ENCODE results near the gene JARID2.

JARID2 gene

DNA sequence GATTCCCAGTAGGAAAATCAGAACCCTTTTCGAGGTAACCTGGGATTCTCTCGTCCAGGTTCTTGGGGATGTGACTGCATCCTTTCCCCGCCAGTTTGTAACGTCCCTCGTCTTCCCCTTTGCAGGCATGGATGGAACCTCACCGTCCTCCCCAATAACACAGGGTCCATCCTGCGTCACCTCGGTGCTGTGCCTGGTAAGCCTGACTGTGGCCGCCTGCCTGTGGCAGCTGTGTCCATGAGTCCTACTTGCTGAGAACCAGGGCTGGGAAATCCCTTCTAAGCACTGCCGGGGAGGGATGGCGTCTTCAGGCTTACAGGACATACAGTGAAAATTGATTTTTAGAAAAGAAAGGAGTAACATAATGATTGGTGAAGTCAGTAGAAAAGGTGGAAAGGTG is 261.4 kb downstream of the JARID2 start:
- intact Hi-C loops (cut with DNase I): no loop called here

DNA sequence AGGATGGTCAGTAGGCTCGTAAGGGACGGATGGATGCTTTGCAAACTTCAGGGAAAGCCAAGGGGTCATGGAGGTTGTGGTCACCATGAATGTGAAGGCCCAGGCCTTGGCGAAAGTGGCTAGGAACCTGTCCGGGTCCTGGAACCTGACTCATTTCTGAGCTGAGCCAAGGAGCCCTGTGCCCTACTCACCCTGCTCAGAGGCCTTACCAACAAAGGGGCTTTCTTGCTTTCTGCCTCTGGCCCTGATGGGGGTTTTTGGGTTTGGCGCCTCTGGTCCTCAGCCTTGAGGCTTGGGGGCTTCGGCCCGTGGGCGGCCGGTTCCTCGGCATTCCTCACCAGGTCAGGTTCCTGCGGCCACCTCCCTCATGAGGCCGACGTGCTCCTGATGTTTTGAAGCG is 261.9 kb downstream of the JARID2 start:
- DNase-seq: peak in 6 of 42 donors; percentile 9 to 80 (median 26)
- intact Hi-C loops (cut with DNase I): no loop called here

More for the DNA sequence above, 261.4 kb downstream of the JARID2 start:
- DNase-seq: peak in 4 of 42 donors; percentile 4 to 32 (median 16)

DNA sequence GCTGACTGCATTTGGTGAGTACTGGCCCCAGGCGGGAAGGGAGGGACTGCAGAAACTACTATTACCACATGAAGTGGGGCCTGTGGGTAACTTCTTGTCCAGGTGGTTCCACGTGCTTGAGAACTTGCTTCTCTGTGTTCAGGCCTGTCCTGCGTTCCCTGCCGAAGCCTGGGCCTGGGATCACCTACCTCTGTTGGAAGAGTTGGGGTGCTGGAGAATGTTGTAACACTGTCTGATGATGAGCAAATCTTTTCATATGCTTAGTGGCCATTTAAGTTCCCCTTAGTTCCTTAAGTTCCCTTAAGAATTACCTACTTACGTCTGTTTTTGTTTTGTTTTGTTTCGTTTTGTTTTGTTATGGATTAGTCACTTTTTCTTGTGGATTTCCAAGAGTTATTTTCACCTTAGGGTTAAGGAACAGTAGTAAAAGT is 262.6 kb downstream of the JARID2 start:
- DNase-seq: peak in 3 of 42 donors; percentile 2 to 28 (median 10)
- intact Hi-C loops (cut with DNase I): no loop called here

DNA sequence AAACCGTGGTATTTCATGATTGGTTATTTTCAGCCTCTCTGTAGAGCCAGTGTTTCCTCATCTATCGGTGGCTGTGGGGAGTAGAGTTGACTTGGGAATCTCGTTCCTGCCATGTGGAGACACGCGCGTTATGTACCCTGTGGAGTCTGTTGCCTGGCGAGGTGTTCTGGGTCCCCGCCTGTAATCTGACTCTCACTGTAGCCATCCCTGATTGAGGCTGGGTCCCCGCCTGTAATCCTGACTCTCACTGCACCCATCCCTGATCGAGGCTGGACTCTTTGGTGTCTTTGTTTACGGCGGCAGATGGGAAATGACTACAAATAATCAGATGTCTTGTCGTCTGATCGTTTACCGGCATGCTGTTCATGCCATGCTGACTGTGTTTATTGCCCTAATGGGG is 263.1 kb downstream of the JARID2 start:
- intact Hi-C loops (cut with DNase I): no loop called here
- peak in 3 of 42 donors; percentile 9 to 17 (median 13) for DNase-seq

DNA sequence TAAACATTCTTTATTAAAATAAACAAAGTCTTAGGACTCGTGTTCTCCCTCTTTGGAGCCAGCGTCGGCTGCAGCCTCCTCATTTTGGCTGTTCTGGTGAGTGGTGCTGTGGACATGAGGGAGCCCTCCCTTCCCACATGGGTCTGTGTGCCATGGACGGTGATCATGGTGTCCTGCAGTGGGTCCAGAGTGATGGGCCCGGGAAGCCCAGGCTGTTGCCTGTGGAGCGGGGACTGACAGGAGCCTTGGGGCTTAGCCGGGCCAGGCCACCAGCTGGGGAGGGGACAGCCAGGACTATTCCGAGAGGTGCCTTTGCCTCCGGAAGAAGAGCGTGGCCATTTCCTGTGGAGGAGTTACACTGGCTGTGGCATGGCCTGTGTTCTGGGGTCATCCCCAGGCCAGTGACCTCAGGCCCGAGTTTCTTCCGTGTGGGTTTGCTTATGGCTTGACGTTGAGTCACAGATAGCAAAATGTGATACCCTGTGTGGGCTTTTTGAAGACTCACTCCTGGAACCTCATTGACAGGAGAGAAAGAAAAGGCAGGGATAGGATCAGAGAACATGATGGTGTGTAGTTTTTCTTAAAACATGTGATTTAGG is 263.6 kb downstream of the JARID2 start:
- intact Hi-C loops (cut with DNase I): no loop called here
- peak in 4 of 42 donors; percentile 2 to 14 (median 7) for DNase-seq

DNA sequence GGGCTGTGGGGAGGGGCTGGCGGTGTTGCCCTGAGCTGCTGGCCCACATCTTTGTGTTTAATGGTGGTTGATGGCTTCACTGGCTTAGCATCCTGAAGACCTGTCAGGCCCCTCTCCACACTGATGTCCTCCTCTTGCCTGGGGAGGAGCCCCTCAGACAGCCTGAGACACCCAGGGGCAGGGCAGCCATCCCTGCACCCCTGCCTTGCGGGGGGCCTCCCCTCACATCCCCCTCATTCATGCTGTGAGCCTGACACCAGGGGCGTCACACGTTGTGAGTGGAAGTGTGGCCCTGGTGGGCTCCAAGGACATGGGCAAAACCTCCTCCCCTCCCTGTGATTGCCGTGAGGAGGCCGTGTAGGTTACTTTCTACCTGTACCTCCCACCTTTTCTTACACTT is 264.3 kb downstream of the JARID2 start:
- no peak for DNase-seq
- intact Hi-C loops (cut with DNase I): loop anchor here (10.0 kb wide), 1 partner anchor 115 kb away; no protein-coding TSS in a partner anchor

DNA sequence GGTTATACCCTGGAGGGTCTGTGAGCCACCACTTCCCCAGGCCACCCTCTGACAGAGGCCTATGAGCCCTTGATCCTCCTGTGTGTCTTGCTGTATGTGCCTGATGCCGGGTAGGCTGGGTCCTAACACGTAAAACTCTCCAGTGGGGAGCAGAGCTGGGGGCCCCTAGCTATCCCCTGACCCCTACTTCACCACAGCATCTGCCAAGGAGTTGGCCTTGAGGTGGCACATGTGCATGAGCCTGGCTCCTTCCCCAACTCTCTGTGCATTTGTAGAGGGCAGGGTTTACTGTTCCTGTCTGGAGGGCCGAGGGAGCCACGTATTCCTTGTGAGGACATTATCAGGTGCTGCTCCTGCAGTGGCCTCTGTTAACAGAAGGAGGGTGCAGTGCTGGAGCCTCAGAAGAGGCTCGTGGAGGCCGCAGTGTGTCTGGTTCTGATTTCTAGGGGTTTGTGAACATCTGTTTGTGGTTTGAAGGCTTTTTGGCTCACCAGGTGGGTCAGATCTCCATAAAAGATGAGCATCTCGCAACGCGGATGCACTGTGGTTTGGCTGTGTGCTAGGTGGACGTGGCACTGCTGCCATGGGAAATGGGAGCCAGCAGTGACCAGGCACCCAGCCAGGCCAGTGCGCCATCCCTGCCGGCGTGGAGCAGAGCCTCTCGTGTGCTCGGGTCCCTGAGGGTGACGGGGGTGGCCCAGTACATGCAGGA is 264.8 kb downstream of the JARID2 start:
- intact Hi-C loops (cut with DNase I): loop anchor here (10.0 kb wide), 1 partner anchor 114 kb away; no protein-coding TSS in a partner anchor

DNA sequence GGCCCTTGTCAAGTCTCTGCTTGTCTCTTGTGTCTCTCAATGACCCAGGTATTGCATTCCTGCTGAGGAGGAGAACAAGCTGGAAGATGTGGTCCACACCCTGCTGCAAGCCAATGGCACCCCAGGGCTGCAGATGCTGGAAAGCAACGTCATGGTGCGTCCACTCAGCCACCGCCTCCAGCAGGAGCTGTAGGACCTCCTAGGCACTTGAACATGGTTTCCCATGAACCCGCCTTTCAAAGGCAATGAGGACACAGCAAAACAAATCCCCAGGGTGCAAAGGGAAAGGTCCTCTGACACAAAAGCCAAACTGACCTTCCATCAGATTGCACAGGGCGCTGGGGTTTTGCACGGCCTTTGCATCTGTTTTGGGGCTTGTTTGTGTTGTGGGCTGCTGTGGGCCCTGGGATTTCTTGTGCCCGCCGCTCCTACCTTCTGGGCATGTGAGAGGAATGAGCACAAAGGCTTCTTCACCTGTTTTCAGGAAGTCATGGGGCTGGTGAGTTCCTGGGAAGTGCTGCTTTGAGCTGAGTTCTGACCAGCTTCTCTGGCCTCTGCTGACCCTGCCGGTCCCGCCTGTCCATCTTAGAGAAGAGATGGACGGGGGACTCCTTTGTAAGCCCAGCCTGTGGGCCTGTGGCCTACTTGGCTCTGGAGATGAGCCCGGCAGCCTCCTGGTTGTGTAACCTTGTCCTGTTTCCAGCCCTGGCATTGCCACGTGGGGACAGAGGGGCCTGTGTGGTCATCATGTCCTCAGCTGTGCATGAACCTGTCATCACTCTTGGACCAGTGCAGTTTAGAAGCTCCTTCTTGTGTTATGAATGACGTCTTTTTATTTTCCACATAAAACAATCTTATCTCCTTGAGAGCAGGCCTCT is 265.6 kb downstream of the JARID2 start:
- DNase-seq: peak in 15 of 42 donors; percentile 27 to 69 (median 50)
- intact Hi-C loops (cut with DNase I): loop anchor here (10.0 kb wide), 1 partner anchor 113 kb away; no protein-coding TSS in a partner anchor

More for the DNA sequence above, 264.8 kb downstream of the JARID2 start:
- peak in 1 of 42 donors; percentile 25 for DNase-seq

DNA sequence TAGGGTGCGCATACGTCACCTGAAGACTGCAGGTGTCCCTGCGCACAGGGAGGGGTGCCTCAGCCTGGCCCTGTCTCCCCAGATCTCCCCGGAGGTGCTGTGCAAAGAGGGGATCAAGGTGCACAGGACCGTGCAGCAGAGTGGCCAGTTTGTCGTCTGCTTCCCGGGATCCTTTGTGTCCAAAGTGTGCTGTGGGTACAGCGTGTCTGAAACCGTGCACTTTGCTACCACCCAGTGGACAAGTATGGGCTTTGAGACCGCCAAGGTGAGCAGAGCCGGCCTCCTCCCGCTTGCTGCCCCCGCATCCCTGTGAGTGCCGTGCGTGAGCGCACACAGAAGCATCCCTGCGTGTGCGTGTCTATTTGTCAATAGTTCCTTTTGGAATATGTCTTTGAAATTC is 266.3 kb downstream of the JARID2 start:
- intact Hi-C loops (cut with DNase I): loop anchor here (10.0 kb wide), 1 partner anchor 113 kb away; no protein-coding TSS in a partner anchor
- DNase-seq: peak in 33 of 42 donors; percentile 30 to 77 (median 54)

DNA sequence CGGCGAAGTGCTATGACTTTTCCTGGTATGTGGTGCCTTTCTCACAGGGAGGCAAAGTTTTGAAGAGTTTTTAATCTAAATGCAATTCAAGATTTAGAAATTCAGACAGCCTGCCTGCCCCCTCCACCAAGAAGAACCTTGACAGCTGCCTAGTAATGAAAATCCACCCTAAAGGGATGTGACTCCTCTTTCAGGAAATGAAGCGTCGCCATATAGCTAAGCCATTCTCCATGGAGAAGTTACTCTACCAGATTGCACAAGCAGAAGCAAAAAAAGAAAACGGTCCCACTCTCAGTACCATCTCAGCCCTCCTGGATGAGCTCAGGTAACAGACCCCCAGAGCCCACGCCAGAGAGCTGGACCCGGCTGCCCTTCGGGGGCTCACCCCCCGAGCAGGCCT is 266.9 kb downstream of the JARID2 start:
- no peak for DNase-seq
- intact Hi-C loops (cut with DNase I): loop anchor here (10.0 kb wide), 1 partner anchor 112 kb away; no protein-coding TSS in a partner anchor

DNA sequence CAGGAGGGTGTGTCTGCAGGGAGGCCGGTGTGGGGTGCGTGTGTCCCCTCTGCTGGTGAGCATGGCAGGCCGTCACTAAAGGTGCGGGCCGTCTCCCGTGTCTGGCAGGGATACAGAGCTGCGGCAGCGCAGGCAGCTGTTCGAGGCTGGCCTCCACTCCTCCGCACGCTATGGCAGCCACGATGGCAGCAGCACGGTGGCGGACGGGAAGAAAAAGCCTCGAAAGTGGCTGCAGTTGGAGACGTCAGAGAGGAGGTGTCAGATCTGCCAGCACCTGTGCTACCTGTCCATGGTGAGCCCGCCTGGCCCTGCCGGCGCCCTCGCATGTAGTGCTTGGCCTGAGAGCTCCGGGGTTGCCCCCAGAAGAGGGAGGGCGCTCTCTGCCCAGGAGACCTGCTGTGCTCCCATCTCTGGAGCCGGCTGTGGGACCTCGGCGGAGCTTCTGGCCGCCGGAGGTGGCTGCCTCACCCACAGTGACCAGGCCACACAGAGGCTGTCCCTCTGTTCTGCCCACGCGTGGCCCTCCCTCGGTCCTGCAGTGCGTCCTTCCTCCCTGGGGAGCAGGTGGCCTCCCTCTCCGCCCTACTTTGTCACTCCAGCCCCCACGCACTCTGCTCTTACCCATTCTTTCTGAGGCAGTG is 267.4 kb downstream of the JARID2 start:
- no peak for DNase-seq
- intact Hi-C loops (cut with DNase I): loop anchor here (10.0 kb wide), 1 partner anchor 112 kb away; no protein-coding TSS in a partner anchor

DNA sequence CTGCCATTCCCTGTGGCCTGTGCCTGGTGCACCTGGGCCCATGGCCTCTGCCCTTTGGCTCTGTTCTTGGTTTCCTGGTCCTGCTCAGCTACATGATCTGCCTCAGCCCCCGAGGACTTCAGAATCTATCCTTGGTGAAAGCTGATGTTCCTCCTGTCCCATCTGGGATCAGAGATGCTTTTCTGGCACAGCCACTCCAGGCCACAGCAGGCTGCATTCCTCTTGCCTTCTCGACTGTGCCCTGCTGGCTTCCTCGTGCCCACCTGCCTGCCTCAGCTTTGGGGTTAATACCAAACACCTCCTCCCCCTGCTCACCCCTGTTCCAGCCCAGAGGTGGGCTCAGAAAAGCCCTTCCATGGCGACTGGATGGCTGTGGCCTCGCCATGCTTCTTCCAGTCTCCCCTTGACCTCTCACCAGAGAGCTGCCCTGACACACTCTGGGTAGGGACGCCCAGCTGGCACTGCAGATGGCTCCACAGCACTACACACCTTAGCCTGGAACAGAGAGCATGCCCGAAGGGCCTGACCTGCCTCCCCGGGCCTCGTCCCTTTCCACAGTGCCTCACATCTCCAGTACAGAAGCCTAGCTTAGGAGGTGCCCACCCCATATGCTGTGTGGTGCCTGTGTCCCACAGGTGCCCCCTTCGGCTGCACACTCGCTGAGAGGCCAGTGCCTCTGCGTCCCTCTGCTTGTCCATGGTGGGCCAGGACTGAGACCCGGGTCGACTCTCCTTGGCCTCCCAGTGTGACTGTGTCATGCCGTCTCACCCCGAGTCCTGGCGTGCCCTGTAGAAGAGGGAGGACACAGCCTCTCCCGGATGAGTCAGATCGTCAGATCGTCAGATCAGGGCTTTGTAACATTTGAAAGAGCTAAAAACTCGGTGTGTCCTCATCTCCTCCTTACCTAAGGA is 268.2 kb downstream of the JARID2 start:
- peak in 1 of 42 donors; percentile 44 for DNase-seq

DNA sequence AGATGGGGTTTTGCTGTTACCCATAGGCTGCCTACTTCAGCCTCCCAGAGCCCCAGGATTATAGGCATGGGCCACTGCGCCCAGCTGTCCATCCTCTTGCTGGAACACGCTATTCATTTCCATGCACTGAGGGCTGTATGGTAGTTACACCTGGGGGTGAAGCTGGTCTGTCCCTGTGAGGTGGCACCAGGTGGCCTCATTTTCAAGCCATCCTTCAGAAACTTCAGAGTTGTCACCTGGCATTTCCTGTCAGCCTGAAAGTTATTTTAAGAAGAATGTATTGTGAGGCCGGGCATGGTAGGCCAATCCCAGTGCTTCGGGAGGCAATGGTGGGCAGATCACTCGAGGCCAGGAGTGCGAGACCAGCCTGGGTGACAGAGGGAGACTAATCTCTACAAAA is 269.4 kb downstream of the JARID2 start:
- intact Hi-C loops (cut with DNase I): loop anchor here (10.0 kb wide), 1 partner anchor 110 kb away; no protein-coding TSS in a partner anchor
- DNase-seq: no peak

More for the DNA sequence above, 268.2 kb downstream of the JARID2 start:
- intact Hi-C loops (cut with DNase I): loop anchor here (10.0 kb wide), 1 partner anchor 111 kb away; no protein-coding TSS in a partner anchor

DNA sequence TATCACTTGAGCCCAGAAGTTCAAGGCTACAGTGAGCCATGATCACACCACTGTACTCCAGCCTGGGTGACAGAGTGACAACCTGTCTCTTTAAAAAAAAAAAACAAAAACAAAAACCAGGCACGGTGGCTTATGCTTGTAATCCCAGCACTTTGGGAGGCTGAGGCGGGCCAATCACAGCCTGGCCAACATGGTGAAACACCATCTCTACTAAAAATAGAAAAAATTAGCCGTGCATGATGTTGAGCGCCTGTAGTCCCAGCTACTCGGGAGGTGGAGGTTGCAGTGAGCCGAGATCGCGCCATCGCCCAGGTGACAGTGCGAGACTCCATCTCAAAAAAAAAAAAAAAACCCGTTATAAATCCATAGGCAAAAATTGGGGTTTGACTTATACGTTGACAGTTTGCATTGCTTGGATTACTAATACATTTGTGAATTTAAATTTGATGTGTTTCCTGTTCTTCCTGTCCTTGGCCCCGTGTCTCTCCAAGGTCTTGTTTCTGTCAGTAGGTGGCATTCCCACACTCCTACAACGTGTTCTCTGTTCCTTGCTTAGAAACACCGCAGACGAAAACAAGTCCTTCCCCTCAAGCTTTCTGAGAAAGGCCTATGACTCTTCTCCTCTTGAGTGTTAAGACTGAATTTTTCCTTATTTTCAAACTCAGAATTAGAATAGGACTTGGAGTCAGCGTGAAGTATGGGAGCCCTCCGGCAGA is 269.9 kb downstream of the JARID2 start:
- intact Hi-C loops (cut with DNase I): loop anchor here (10.0 kb wide), 1 partner anchor 109 kb away; no protein-coding TSS in a partner anchor

DNA sequence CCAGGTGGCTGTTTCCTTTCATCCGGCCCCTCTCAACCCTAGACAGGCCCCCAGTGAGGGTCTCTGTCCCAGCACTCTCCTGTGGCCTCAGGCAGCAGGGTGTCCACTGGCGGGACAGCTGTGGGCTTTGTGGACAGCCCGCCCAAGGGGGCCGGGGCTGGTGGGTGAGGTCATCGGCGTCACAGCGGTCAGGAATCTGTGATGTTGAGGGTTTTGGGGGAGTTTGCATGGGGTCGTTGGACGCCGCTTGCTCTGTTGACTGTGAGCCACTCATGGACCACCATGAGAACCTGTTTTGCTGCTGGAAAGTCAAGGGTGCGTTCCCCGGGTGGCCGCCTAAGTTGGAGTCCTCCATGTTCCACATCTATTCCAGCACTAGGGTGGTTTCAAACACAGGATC is 270.5 kb downstream of the JARID2 start:
- no peak for DNase-seq
- intact Hi-C loops (cut with DNase I): loop anchor here (10.0 kb wide), 1 partner anchor 108 kb away; no protein-coding TSS in a partner anchor

More for the DNA sequence above, 269.9 kb downstream of the JARID2 start:
- peak in 5 of 42 donors; percentile 61 to 74 (median 63) for DNase-seq

DNA sequence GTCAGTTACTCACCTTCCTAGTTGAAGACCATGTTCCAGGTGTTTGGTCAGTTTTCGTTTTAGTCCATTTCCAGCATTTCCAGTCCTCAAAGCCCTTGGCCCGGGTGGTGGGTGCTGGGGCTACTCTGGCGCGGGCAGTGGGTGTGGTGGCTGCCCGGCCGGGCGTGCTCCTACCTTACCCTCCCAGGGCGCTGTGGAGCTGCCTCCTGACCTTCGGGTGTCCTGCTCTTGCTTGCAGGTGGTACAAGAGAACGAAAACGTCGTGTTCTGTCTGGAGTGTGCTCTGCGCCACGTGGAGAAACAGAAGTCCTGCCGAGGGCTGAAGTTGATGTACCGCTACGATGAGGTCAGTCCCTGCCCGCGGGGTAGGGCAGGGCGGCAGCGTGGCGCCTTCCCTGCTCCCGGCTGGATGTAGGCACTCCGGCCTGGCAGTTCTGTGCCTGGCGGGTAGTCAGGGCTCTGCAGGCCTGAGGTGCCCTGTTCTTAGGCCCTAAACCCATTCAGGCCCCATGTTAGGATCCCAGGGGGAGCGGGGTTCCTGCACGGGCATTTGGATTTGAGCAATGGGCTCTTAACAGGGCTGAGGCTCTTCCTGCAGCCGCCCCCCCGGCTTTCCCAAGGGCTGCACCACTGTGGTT is 271.2 kb downstream of the JARID2 start:
- intact Hi-C loops (cut with DNase I): loop anchor here (10.0 kb wide), 1 partner anchor 108 kb away; no protein-coding TSS in a partner anchor
- DNase-seq: peak in 1 of 42 donors; percentile 8

Data from head of caudate nucleus (tissue), 42 donors.